Kidney epithelial cell (primary cell): ENCODE measurements around the gene PLAAT5. TPM values are rescaled to one million over a fixed set of nuclear protein-coding genes. Genes with fewer than 3 reads are reported as not detected.

Source experiments
- DNase-seq: peaks from one replicate; pipeline ENCODE4 v3.0.0-alpha.2; 2010; ENCODE audit warnings: low read depth
- H3K27me3 ChIP-seq: 2 replicates; pipeline ENCODE4 v1.6.0; 2011; ENCODE audit warnings: low read length; ENCODE audit not compliant: control insufficient read depth, insufficient read depth
- H3K36me3 ChIP-seq: 2 replicates; pipeline ENCODE4 v1.5.1; 2011; ENCODE audit warnings: low read length; ENCODE audit not compliant: control insufficient read depth, insufficient read depth
- H3K4me3 ChIP-seq: 2 replicates; pipeline ENCODE4 v1.5.1; 2011; ENCODE audit warnings: low read depth, mild to moderate bottlenecking, control low read depth, low read length
- total RNA-seq: library from RNA; depleted of rRNA; stranded (reverse); fragments of >200 nt; gene quantifications from 2 replicates; pipeline ENCODE4 v1.2.3, GENCODE V29; 2015
- TF ChIP-seq, protein P1 (sequence below): IDR thresholded peaks from 2 replicates; pipeline ENCODE4 v1.5.1; 2011; ENCODE audit warnings: mild to moderate bottlenecking, moderate library complexity, low read length, control low read depth, inconsistent platforms; ENCODE audit not compliant: insufficient read depth, poor library complexity, severe bottlenecking

The PLAAT5 gene
- total RNA-seq, 1 donor from 2014 or later: 0.17 TPM

DNA sequence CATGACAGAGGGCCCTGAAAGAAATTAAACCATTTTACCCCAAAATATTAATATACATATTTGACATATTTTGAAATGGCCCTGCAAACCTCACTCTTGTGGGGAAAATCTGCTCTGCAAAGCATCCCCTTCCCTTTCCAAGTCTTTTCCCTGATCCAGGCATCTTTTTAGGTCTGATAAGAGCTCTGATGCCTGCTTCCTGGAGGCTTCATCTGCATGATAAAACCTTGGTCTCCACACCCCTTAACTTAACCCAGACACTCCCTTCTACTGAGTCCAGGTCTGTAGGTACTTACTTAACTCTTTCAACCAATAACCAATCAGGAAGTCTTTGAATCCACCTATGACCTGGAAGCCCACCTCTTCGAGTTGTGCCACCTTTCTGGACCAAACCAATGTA is 13.1 kb upstream of the PLAAT5 start:
- no peak for DNase-seq
- no peak overlapping the region for H3K4me3 ChIP-seq
- no peaks in the 10 kb centered on the region for H3K36me3 ChIP-seq
- H3K27me3 ChIP-seq: no peaks in the 10 kb centered on the region
- TF ChIP-seq, protein P1, sequence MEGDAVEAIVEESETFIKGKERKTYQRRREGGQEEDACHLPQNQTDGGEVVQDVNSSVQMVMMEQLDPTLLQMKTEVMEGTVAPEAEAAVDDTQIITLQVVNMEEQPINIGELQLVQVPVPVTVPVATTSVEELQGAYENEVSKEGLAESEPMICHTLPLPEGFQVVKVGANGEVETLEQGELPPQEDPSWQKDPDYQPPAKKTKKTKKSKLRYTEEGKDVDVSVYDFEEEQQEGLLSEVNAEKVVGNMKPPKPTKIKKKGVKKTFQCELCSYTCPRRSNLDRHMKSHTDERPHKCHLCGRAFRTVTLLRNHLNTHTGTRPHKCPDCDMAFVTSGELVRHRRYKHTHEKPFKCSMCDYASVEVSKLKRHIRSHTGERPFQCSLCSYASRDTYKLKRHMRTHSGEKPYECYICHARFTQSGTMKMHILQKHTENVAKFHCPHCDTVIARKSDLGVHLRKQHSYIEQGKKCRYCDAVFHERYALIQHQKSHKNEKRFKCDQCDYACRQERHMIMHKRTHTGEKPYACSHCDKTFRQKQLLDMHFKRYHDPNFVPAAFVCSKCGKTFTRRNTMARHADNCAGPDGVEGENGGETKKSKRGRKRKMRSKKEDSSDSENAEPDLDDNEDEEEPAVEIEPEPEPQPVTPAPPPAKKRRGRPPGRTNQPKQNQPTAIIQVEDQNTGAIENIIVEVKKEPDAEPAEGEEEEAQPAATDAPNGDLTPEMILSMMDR: no peak

DNA sequence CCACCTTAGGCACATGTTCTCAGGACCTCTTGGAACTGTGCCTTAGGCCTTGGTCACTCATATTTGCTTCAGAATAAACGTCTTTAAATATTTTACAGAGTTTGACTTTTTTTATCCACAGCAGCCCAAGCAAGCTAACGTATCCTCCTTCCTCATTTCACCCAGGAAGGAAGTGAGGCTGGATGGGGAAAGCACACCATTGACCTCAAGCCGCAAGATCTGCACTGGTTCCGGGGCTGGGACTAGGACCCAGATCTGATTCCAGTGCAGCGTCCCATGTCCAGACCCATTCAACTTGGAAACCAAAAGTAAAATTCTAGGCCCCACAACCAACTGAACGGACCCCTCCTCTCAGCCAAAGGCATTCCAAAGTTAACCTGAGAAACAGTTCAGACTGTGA is 12.5 kb upstream of the PLAAT5 start:
- TF ChIP-seq, protein P1: no peak
- H3K36me3 ChIP-seq: no peaks in the 10 kb centered on the region
- DNase-seq: no peak
- no peaks in the 10 kb centered on the region for H3K27me3 ChIP-seq
- no peak overlapping the region for H3K4me3 ChIP-seq

DNA sequence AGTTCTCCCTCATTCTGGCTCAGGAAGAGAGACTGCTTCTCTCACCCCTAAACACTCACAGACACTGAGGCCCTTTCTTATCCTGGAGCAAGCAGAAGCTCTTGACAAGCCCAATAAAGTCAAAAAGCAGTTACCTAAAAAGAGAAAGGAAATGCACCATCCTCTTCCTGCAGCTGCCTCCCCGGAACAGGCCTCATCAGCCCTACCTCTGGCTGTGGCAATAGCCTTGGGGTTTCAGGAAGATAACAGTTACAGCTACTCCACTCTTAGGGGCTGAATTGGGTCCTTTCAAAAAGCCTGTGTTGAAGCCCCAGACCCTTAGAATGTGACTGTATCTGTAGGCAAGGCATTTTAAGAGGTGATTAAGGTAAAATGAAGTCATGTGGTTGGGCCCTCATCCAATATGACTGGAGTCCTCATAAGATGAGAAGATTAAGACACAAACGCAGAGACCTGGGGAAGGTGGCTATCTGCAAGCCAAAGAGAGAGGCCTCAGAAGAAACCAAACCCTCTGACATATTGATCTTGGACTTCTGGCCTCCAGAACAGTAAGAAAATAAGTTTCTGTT is 11.4 kb upstream of the PLAAT5 start:
- TF ChIP-seq, protein P1: no peak
- H3K4me3 ChIP-seq: no peak overlapping the region
- DNase-seq: no peak
- no peaks in the 10 kb centered on the region for H3K36me3 ChIP-seq
- no peaks in the 10 kb centered on the region for H3K27me3 ChIP-seq

- no peaks in the 10 kb centered on the region for H3K36me3 ChIP-seq
- TF ChIP-seq, protein P1: no peak
Measured at GRCh38 chr11:63501236-63501635, 10.3 kb upstream of the PLAAT5 start.

DNA sequence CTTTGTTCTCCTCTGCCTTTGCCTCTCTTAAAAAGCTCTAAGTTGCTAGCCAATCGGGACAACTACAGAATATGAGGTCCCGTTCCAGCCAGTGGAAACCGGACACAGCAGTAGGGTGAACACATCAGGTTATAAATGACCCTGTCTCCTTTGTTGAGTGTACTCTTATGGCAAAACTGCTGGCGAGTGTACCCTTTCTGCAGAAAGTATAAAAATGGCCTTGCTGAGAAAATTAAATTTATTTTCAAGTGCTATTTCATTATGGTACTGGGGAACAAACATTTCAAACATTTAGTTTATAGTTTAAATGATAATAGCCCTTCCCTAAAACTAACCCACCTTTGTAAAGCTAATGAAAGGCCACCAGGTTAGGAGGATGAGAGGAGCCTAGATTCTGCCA is 8.9 kb upstream of the PLAAT5 start:
- TF ChIP-seq, protein P1: no peak

More at GRCh38 chr11:63501236-63501635, 10.3 kb upstream of the PLAAT5 start:
- Histone ChIP-seq H3K4me3 (no peak overlapping the region), H3K27me3 (no peaks in the 10 kb centered on the region)
- no peak for DNase-seq

GRCh38 chr11:63494975-63495374 is 4.0 kb upstream of the PLAAT5 start:
- DNase-seq: no peak
- Histone ChIP-seq H3K36me3 (no peaks in the 10 kb centered on the region), H3K4me3 (no peak overlapping the region), H3K27me3 (no peaks in the 10 kb centered on the region)
- TF ChIP-seq, protein P1: no peak

More for the DNA sequence above, 8.9 kb upstream of the PLAAT5 start:
- H3K27me3 ChIP-seq: no peaks in the 10 kb centered on the region
- no peak for DNase-seq
- H3K36me3 ChIP-seq: no peaks in the 10 kb centered on the region
- H3K4me3 ChIP-seq: no peak overlapping the region
